Measurements from ENCODE around the gene CNOT8. TPM values are rescaled to one million over a fixed set of nuclear protein-coding genes. Genes with fewer than 3 reads are reported as not detected.
"Not testable (repeated sequence)": the region's sequence is repeated elsewhere in the genome, so short reads cannot be mapped to it uniquely, and the experiment has no call there.

CNOT8 gene
- total and polyA plus RNA-seq, 8 donors = 25.4 to 81.5 (median 46.6) TPM

- no peaks in the 10 kb centered on the region for H3K9me3 ChIP-seq
These were observed 28.7 kb upstream of the CNOT8 start for GRCh38 chr5:154829589-154830218.

GRCh38 chr5:154830219-154830595 lies 28.2 kb upstream of the CNOT8 start:
- intact Hi-C loops (cut with DNase I; ENCODE audit: low total_unique reads) = no loop called here
- DNase-seq = no peak
- TF ChIP-seq POLR2A (IDR thresholded peaks at IDR 0.05) (no peak), EP300 (IDR thresholded peaks at IDR 0.05) (no peak), CTCF (IDR thresholded peaks at IDR 0.05) (no peak)
- Histone ChIP-seq H3K27me3 (no peaks in the 10 kb centered on the region), H3K36me3 (peaks cover 8 to 66% (median 62%) of the 10 kb centered on the region in 4 donors), H3K27ac (peak overlapping the region in 1 of 5 donors; percentile 26), H3K9me3 (no peaks in the 10 kb centered on the region), H3K4me1 (peaks cover 9 to 27% (median 16%) of the 10 kb centered on the region in 4 donors), H3K4me3 (no peak overlapping the region)
- WGBS, 5 donors = 78 to 93% (median 89%) methylated on average over 7 of the region's 7 CpGs

More at GRCh38 chr5:154829589-154830218, 28.7 kb upstream of the CNOT8 start:
- intact Hi-C loops (cut with DNase I; ENCODE audit: low total_unique reads) = no loop called here
- peaks cover 8 to 71% (median 66%) of the 10 kb centered on the region in 4 donors for H3K36me3 ChIP-seq
- no peak for TF ChIP-seq POLR2AphosphoS5 (IDR thresholded peaks at IDR 0.05)
- TF ChIP-seq POLR2A (IDR thresholded peaks at IDR 0.05) = no peak
- TF ChIP-seq CTCF (IDR thresholded peaks at IDR 0.05) = no peak
- TF ChIP-seq EP300 (IDR thresholded peaks at IDR 0.05) = no peak
- 66 to 87% (median 74%) methylated on average over 3 to 4 of the region's 4 CpGs for WGBS, 5 donors
- peak overlapping the region in 2 of 5 donors; percentile 46 to 67 for H3K27ac ChIP-seq
- H3K4me3 ChIP-seq = no peak overlapping the region
- DNase-seq = peak in 1 of 2 donors; percentile 34
- H3K4me1 ChIP-seq = peaks cover 4 to 22% (median 11%) of the 10 kb centered on the region in 4 donors
- no peaks in the 10 kb centered on the region for H3K27me3 ChIP-seq

- peak overlapping the region in 1 of 5 donors; percentile 26 for H3K27ac ChIP-seq
- 92 to 95% (median 92%) methylated on average over 4 of the region's 4 CpGs for WGBS, 5 donors
- no peak overlapping the region for H3K4me3 ChIP-seq
- TF ChIP-seq POLR2A (IDR thresholded peaks at IDR 0.05) (no peak), POLR2AphosphoS5 (IDR thresholded peaks at IDR 0.05) (no peak), EP300 (IDR thresholded peaks at IDR 0.05) (no peak), CTCF (IDR thresholded peaks at IDR 0.05) (no peak)
- no peaks in the 10 kb centered on the region for H3K27me3 ChIP-seq
- intact Hi-C loops (cut with DNase I; ENCODE audit: low total_unique reads) = no loop called here
- H3K9me3 ChIP-seq = no peaks in the 10 kb centered on the region
- H3K4me1 ChIP-seq = peaks cover 13 to 31% (median 20%) of the 10 kb centered on the region in 4 donors
- no peak for DNase-seq
- H3K36me3 ChIP-seq = peaks cover 8 to 64% (median 62%) of the 10 kb centered on the region in 4 donors
These were observed 27.8 kb upstream of the CNOT8 start for GRCh38 chr5:154830596-154830995.

- intact Hi-C loops (cut with DNase I; ENCODE audit: low total_unique reads) = no loop called here
- no peaks in the 10 kb centered on the region for H3K9me3 ChIP-seq
- no peak overlapping the region for H3K4me3 ChIP-seq
- H3K27ac ChIP-seq = no peak overlapping the region
- no peaks in the 10 kb centered on the region for H3K27me3 ChIP-seq
- TF ChIP-seq EP300 (IDR thresholded peaks at IDR 0.05) = no peak
- TF ChIP-seq POLR2A (IDR thresholded peaks at IDR 0.05) = no peak
- no peak for TF ChIP-seq POLR2AphosphoS5 (IDR thresholded peaks at IDR 0.05)
- TF ChIP-seq CTCF (IDR thresholded peaks at IDR 0.05) = no peak
- peaks cover 8 to 58% (median 56%) of the 10 kb centered on the region in 4 donors for H3K36me3 ChIP-seq
- no peak for DNase-seq
- H3K4me1 ChIP-seq = peaks cover 14 to 37% (median 21%) of the 10 kb centered on the region in 4 donors
- WGBS, 5 donors = 88 to 93% (median 90%) methylated on average over 7 of the region's 7 CpGs
These were observed 27.0 kb upstream of the CNOT8 start for GRCh38 chr5:154831451-154831850.

- WGBS, 5 donors = 94 to 100% (median 98%) methylated on average over 3 of the region's 3 CpGs
- H3K4me1 ChIP-seq = peaks cover 17 to 46% (median 25%) of the 10 kb centered on the region in 4 donors
- H3K4me3 ChIP-seq; H3K27me3 ChIP-seq; intact Hi-C loops (cut with DNase I; ENCODE audit: low total_unique reads); H3K9me3 ChIP-seq; H3K27ac ChIP-seq; DNase-seq: not testable (repeated sequence)
- peaks cover 8 to 59% (median 54%) of the 10 kb centered on the region in 4 donors for H3K36me3 ChIP-seq
These were observed 25.6 kb upstream of the CNOT8 start for GRCh38 chr5:154832804-154833203.
